ENCODE data around the gene SND1.

DNA sequence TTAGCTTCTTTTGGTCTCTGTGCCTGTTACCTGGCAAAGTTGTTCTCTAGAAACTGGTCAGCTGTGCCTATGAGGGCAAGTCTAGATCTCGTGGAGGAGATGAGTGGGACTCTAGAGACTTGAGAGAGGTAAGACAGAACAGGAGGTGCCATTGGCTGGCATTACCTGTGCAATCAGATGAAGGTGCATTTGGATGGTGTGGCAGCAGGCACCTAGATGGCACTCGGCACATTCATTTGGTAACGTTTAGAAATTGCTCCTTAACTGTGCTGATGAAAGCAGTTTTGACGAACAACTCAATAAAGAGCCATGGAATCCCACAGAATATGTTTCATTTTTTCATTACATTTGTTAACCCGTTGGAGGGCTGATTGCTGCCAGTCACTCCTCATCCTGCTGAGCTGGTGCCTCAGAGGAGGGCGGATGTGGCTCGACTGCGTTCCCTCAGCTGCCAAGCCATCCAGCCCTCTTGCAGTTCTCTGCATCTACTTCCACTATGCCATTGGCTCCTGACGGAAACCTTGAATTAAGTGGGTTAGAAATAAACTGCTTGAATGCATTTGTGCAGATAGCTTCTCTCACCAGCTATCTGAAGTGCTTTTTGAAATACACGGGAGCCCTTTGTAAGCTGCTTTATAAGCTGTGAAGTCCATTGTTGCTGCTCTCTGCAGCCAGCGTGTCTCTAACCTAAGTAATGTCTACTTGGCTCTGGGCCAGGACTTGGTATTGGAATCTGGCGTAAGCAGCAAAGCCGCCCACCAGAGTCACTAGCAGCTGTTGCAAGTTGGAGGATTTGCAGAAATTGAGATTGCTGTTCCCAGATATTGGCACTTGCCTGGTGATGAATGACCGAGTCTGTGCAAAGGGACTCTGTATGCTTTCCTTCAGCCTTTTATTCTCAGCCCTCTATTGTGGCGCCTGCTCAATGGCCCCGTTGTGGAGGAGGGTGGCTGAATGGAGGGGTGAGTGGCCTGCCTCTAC lies 291.8 kb downstream of the SND1 start:
- TF ChIP-seq, protein P1, sequence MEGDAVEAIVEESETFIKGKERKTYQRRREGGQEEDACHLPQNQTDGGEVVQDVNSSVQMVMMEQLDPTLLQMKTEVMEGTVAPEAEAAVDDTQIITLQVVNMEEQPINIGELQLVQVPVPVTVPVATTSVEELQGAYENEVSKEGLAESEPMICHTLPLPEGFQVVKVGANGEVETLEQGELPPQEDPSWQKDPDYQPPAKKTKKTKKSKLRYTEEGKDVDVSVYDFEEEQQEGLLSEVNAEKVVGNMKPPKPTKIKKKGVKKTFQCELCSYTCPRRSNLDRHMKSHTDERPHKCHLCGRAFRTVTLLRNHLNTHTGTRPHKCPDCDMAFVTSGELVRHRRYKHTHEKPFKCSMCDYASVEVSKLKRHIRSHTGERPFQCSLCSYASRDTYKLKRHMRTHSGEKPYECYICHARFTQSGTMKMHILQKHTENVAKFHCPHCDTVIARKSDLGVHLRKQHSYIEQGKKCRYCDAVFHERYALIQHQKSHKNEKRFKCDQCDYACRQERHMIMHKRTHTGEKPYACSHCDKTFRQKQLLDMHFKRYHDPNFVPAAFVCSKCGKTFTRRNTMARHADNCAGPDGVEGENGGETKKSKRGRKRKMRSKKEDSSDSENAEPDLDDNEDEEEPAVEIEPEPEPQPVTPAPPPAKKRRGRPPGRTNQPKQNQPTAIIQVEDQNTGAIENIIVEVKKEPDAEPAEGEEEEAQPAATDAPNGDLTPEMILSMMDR (conservative IDR thresholded peaks at IDR 0.05 in 1 of 2, IDR thresholded peaks at IDR 0.05 in 1 of 2; ENCODE audit: extremely low read depth in 1 of 2, insufficient read depth in 1 of 2, low read depth in 1 of 2, low read length in 2 of 2), result no peak
- TF ChIP-seq EZH2 (IDR thresholded peaks at IDR 0.05; ENCODE audit: borderline replicate concordance, low read length), result no peak

Measured in mammary epithelial cell (primary cell).